RWPE1 (cell line): ENCODE data around the gene ITM2C.

Source experiments
- CTCF ChIA-PET: fragments of 350-600 bp; sonication (Branson Sonifier 250); formaldehyde crosslinking; extraction: SDS; loops from one replicate; lab custom pipeline; 2021; lab: Yijun Ruan, JAX
- POLR2A ChIA-PET: fragments of 400-600 bp; formaldehyde crosslinking; extraction: SDS; loops from one replicate; lab custom pipeline; 2020; ENCODE audit warnings: antibody characterized with exemption; ENCODE audit not compliant: low non-redundant PET; lab: Yijun Ruan, JAX
- DNase-seq: peaks from one replicate; pipeline ENCODE4 v3.0.0; 2012; ENCODE audit warnings: low spot score
- H3K27ac ChIP-seq: fragments of 450-650 bp; 2 replicates; pipeline ENCODE4 v1.5.1; 2017
- CTCF ChIP-seq: fragments of 450-650 bp; conservative IDR thresholded peaks from 2 replicates; pipeline ENCODE4 v1.5.1; 2017; ENCODE audit warnings: low read depth, mild to moderate bottlenecking

Gene ITM2C

DNA sequence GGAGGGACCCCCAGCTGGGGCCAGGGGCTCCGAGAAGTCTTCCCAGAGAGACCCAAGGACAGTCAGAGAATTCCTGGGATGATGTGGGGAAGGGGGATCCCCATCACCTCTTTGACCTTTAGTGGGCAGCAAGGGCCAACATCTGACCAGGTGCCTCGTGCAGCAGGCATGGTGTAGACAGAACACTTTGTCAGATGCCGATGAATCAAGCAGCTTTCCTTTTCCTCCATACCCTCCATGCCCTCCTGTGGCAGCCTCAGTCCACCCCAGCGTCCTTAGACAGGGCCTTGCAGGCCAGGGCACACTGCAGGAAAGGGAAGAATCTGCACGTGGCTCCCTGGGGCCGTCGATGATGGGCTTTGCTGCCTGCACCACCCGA lies 34.0 kb downstream of the ITM2C start:
- CTCF ChIA-PET, result interaction anchor here (0.6 to 1.0 kb wide), 2 partner anchors 89 to 158 kb away, joined by 3 to 6 read pairs; no protein-coding TSS in a partner anchor
- no peak for DNase-seq
- H3K27ac ChIP-seq, result no peak overlapping the region
- POLR2A ChIA-PET, result no interaction called here
- no peak for TF ChIP-seq CTCF

GRCh38 chr2:230899287-230899686 lies 34.5 kb downstream of the ITM2C start:
- H3K27ac ChIP-seq, result no peak overlapping the region
- ChIA-PET CTCF (interaction anchor here (0.5 to 1.0 kb wide), 2 partner anchors 51 to 88 kb away, joined by 4 to 6 read pairs; no protein-coding TSS in a partner anchor), POLR2A (no interaction called here)
- TF ChIP-seq CTCF, result no peak
- DNase-seq, result no peak

GRCh38 chr2:230899786-230900185 lies 35.0 kb downstream of the ITM2C start:
- CTCF ChIA-PET, result interaction anchor here (0.5 to 1.5 kb wide), 3 partner anchors 52 to 88 kb away, joined by 4 to 6 read pairs (median 6); no protein-coding TSS in a partner anchor
- DNase-seq, result no peak

DNA sequence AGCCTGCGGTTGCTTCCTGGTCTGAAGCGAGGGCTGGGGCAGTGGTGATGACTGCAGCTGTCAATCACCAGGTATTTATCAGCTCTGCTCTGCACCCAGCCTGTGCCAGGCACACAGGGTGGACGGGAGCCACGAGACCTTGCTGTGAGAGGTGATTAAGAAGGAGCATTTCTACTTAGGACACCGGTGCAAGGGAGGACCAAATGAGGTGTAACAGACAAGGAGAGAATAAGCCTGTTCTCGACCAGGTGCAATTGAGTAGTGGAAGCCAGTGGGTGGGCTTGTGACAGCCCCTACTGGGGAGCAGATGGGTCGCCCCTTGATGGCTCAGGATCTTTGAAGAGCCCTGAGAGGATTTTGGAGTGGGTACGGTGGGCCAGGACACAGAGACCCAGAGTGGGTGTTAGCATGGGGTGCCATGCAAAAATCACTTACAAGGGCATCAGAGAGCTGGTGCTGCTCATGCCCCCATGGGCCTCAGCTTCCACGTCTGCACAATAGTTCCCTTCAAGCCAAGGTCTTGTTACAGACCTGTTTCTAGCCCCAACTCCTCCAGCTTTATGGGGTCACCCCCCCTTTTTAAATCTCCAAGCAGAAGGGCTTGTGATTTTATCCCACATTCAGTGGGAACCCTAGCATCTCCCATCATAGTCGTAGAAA lies 35.7 kb downstream of the ITM2C start:
- no peak for TF ChIP-seq CTCF
- DNase-seq, result no peak
- POLR2A ChIA-PET, result interaction anchor here (0.7 kb wide), 1 partner anchor 84 kb away, joined by 3 read pairs; no protein-coding TSS in a partner anchor
- no peak overlapping the region for H3K27ac ChIP-seq
- CTCF ChIA-PET, result interaction anchor here (1.5 kb wide), 1 partner anchor 87 kb away, joined by 6 read pairs; no protein-coding TSS in a partner anchor

More at GRCh38 chr2:230899786-230900185, 35.0 kb downstream of the ITM2C start:
- TF ChIP-seq CTCF, result no peak
- POLR2A ChIA-PET, result no interaction called here
- no peak overlapping the region for H3K27ac ChIP-seq

DNA sequence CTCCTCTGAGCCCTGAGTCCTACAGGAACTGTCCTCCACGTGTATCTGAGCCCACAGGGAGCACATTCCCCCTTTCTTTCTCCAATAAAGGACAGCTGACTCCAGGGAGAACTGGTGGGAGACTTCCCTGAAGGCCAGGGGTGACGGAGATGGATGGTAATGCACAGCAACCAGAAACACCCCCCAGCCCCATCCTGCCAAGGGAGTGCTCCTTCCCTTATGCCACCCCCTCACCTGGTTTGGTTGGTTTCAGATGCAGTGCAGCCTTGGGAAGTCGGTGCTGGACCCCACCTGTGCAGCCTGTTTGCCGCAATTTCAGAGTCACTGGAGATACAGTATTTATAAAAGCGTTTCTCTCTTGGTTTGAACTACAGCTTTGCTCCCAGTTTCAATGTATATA lies 36.3 kb downstream of the ITM2C start:
- no peak for DNase-seq
- H3K27ac ChIP-seq, result no peak overlapping the region
- CTCF ChIA-PET, result interaction anchor here (1.5 to 2.0 kb wide), 3 partner anchors 11 to 152 kb away, joined by 4 to 6 read pairs (median 6); no protein-coding TSS in a partner anchor
- TF ChIP-seq CTCF, result no peak
- POLR2A ChIA-PET, result interaction anchor here (0.7 kb wide), 1 partner anchor 83 kb away, joined by 3 read pairs; no protein-coding TSS in a partner anchor

- DNase-seq, result peak; percentile 71
- CTCF ChIA-PET, result interaction anchor here (0.6 to 2.0 kb wide), 13 partner anchors 9 to 549 kb away, joined by 3 to 45 read pairs (median 4); no protein-coding TSS in a partner anchor
- peak; percentile 81 for TF ChIP-seq CTCF
- no peak overlapping the region for H3K27ac ChIP-seq
- POLR2A ChIA-PET, result no interaction called here
These were observed 37.6 kb downstream of the ITM2C start for GRCh38 chr2:230902180-230902899.
